NCI-H2029 treated with DMSO at 0.1 percent for 48 hours (cell line): ENCODE measurements around the gene PAQR7.

Source experiments
- DNase-seq: peaks from one replicate; lab custom pipeline; 2025; lab: John Stamatoyannopoulos, UW

The PAQR7 gene

GRCh38 chr1:25815208-25816111 lies 60.0 kb downstream of the PAQR7 start:
- DNase-seq, result no peak

DNA sequence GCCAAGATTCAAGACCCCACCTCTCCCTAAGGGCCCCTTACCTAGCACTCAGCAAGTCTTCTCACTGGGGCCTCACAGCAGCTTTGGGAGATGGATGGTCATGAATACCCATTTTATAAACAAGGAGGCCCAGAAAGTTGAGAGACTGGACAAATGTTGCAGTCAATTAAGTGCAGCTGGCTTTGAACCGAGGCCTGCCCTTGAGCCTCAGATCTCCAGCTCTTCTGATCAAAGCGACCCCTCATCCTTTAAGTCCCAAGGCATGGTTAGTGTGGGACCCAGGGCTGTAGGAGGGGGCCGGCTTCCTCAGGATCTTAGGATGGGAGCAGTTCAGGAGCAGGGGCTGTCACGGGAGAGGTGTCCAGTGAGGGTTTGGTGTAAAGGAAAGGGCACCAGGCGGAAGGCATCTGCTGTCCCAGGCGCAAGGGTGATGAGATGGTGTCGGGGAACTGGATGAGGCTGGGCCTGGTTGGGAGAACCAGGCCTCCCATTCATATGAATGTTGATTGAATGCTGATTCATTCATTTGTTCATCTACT lies 60.9 kb downstream of the PAQR7 start:
- DNase-seq, result no peak

DNA sequence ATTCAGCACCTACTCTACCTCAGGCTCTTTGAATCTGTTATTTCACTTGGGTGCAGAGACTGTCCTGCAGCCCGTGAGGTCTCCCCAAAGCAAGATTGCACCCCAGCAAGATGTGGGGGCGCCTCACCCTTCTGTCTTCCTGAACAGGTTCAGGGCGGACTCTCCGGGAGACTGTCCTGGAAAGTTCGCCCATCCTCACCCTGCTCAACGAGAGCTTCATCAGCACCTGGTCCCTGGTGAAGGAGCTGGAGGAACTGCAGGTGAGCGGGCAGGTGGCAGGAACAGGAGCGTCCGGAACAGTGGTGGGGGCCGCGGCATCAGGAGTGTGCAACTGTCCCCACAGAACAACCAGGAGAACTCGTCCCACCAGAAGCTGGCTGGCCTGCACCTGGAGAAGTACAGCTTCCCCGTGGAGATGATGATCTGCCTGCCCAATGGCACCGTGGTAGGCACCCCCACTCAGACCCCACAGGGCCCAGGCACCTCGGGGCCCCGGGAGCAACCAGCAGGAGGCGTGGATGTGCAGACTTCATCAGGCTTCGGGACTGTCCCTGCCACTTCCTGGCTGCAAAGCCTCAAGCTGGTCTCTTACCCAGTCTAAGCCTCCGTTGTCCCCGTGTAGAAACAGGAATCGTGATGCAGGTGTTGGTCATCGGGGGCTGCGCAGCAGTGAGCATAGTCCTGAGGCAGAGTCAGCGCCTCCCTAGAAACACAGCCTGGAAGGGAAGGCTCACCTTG lies 61.6 kb downstream of the PAQR7 start:
- DNase-seq, result no peak

DNA sequence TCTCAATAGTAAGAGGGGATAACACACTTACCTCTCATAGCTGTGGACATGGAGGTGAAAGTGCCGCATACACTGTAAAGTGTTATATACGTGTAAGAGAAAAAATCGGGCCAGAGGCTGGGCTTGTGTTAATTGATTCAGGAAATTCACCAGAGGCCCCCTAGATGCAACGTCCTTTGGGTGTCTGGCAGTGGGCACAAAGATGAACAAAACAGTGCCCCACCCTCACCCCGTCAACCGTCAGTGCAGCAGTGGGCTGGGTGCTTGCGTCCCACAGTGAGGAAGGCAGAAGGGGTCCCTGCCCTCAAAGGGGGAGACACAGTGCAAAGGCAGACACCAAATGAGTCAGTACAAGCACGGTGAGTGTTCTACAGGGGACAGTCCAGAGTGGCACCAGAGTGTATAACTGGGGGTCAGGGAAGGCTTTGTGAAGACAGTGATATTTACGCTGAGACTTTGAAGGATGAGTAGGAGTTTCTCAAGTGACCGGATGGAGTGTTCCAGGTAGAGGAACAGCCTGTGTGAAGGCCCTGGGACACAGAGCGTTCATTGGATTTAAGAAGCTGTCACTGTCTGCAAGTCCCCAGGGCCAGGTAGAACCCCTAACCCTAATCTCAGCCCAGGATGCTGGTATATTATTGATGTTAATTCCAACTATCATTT lies 62.3 kb downstream of the PAQR7 start:
- no peak for DNase-seq
